SW 1271 (cell line): ENCODE measurements around the gene TUBGCP6.
"Not testable (repeated sequence)": the region's sequence is repeated elsewhere in the genome, so short reads cannot be mapped to it uniquely, and the experiment has no call there.

ENCODE experiments used
- DNase-seq, 2 experiments: peaks; one replicate each; lab custom pipeline; 2025; lab: John Stamatoyannopoulos, UW

The TUBGCP6 gene

DNA sequence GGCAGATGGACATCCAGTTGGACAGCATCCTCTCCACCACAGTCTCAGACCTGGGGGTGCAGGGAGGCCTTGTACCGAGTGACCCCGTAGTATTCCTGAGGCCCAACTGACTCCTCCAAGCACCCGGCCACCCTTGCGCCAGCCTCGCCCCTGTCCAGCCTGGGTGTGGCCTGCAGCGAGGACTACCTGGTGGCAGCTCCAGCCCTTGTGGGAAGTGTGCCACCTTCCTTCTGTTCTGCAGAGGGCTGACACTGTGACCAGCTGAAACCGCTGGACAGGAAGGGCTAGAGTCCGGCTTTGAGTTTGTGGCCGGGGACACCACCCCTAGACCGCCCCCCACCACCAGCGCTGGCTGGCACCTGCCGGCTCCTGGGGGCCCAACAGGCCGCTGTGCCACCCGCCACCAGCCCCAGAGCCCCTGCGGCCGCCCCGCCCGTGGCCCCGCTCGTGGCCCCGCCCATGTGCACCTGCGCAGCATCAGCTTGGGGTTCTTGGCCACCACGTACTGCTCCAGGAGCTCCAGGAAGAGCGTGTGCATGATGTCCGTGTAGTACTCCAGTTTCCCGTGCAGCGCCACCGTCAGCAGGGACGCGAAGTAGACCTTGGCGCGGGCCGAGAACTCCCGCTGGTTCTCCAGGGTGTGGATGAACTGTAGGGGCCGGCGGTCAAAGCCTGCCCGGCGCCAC, 35.3 kb upstream of the TUBGCP6 start:
- no peak for DNase-seq

DNA sequence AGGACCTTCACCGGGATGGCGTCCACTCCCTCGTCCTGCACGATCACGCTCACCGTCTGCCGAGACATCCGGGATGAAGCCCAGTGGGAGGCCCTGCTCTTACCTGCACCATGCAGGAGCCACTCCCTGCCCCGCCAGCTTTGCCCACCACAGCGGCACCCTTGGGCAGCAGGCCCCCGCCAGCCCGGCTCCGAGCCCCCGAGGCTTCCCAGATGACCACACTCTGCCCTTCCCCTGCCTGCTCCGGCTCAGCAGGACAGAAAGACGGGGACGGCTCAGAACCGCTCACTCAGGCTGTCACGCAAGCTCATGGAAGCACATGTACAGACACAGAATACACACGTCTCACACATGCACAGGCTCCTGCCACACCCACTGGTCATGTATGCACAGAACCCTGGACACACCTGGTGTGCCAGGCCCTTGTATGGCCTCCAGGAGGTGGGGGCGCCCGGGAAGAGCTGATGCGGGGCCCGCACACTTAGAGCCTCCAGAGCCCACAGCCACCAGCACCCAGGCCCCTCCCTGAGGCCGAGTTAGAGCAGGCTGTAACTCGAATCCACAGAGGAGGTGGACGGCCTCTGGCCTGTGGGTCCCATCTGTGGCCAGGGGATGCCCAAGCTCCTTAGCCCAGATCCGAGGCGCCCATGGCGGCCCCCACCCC, 34.3 kb upstream of the TUBGCP6 start:
- DNase-seq: no peak

DNA sequence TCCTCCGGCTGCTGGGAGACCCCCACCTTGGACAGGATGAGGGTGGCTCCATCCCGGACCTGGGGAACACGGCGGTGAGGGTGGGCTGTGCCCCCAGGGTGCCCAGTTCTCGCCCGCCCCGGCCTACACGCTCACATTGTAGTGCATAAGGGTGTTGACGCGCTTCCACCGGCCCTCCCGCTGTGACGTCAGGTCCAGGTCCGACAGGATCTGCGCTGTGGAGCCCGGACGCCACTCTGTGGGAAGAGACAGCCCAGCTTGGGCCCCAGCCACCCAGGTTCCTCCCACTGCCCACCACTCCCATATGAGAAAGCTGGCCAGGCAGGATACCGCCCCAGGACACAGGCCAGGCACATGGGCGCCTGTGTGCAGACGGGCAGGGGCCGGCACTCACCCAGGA, 33.6 kb upstream of the TUBGCP6 start:
- DNase-seq: no peak

DNA sequence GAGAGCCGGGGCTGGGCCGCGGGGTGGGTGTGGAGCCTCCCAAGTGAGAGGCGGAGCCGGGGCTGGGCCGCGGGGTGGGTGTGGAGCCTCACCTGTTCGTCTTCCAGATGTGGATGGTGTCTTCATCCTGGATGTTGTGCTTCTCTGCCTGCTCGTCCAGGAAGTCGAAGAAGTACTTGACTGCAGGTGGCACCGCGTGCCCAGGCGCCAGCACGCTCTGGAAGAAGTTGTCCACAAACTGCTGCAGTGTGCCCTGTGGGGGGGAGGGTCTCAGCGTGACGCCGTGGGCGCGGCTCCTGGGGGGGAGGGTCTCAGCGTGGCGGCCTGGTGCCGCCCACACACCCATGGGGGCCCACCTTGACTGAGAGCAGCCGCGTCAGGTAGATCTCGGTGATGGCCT, 32.9 kb upstream of the TUBGCP6 start:
- no peak for DNase-seq

DNA sequence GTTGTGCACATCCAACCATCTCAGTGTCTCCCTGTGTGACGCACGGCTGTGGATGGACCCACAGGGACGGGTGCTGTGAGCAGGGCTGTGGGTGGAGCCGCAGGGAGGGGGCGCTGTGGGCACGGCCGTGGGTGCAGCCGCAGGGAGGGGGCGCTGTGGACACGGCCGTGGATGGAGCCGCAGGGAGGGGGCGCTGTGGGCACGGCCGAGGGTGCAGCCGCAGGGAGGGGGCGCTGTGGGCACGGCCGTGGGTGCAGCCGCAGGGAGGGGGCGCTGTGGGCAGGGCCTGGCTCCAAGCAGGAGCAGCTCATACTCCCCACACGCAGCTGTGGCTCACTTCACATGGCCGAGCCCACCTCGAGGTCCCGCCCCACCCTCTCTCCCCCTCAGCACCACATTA, 31.3 kb upstream of the TUBGCP6 start:
- no peak for DNase-seq

DNA sequence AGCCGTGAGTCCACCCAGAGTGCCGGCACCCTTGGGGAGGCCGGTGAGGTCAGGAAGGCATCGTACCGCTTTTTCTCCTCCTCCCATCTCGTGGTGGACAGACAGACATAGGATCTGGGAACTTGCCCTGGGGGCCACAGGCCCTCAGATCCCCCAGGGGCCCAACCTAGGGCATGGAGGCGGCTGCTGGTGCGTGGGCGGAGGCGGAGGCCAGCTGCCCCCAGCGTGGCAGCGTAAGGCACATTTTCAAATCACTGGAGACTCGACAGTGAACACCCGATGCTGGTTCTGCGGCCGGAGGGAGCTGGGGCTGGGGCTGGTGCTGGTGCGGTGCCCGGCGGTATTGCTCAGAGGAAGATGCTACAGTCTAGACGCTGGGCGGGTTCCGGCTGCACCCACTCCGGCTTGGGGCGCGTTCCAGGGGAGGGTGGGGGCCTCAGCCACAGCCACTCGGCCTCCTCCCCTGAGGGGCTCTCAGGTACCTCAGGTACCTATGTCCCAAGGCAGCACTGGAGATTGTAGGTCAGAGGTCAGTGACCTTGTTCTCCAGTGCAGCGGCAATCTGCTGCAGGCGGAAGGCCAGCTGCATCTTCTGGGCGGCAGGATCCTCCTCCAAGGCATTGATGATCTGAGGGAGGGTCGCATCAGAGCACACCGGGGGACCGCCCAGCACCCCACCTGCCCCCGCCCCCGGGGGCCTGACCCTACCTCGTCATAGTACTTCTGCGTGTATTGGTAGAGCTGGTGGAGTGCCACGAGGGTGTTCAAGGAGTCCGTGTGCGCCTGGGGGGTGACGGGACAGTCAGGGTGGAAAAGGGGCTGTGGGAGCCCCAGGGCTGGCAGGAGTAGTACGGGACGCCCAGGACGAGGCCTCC, 30.6 kb upstream of the TUBGCP6 start:
- DNase-seq: no peak

DNA sequence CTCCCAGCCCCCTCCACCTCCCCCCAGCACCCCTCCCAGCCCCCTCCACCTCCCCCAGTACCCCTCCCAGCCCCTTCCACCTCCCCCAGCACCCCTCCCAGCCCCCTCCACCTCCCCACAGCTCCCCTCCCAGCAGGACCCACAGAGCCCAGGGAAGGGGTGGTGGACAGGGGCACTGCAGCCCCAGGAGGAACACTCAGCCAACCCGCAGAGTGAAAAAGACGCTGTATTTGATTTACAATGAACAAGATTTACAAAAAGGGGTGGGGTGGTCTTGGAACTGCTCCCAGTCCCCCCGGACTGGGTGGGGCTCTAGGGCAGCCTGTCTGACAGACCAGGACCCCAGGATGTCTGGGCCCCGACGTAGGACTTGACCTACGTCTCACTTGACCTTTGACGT, 29.9 kb upstream of the TUBGCP6 start:
- no peak for DNase-seq

DNA sequence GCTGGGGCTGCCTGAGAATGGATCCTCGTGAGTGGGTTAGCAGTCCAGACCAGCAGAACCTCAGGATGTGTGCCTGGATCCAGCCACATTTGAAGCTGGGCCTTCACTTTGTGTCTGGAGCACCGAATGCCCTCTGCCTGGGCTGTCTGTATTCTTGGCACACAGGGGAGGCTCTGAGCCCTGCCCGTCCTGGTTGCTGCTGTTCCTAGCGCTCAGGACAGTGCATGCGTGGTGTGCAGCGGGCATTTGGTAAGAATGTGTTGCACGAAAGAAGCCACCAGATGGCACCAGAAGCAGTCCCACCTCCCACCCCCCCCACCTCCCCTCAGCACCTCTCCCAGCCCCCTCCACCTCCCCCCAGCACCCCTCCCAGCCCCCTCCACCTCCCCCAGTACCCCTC, 29.5 kb upstream of the TUBGCP6 start:
- DNase-seq: peak in 1 of 2 experiments; percentile 39

DNA sequence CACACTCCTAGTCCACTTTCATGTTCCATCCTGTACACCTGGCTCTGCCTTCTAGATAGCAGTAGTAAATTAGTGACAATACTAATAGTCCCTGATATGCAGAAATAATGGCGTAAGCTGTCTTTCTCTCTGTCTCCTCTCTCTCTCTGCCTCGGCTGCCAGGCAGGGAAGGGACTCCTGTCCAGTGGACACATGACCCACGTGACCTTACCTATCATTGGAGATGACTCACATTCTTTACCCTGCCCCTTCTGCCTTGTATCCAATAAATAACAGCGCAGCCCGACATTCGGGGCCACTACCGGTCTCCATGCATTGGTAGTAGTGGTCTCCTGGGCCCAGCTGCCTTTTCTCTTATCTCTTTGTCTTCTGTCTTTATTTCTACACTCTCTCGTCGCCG, 29.0 kb upstream of the TUBGCP6 start:
- DNase-seq: not testable (repeated sequence)

DNA sequence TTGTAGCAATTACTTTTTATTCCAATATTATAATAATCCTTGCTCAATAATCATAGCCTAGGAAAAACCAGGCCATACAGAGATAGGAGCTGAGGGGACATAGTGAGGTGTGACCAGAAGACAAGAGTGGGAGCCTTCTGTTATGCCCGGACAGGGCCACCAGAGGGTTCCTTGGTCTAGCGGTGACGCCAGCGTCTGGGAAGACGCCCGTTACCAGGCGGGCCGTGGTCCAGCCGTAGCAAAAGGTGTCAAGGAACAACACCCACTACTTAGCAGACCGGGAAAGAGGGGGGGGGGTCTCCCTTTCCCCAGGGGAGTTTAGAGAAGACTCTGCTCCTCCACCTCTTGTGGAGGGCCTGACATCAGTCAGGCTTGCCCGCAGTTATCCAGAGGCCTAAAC, 28.5 kb upstream of the TUBGCP6 start:
- DNase-seq: not testable (repeated sequence)

DNA sequence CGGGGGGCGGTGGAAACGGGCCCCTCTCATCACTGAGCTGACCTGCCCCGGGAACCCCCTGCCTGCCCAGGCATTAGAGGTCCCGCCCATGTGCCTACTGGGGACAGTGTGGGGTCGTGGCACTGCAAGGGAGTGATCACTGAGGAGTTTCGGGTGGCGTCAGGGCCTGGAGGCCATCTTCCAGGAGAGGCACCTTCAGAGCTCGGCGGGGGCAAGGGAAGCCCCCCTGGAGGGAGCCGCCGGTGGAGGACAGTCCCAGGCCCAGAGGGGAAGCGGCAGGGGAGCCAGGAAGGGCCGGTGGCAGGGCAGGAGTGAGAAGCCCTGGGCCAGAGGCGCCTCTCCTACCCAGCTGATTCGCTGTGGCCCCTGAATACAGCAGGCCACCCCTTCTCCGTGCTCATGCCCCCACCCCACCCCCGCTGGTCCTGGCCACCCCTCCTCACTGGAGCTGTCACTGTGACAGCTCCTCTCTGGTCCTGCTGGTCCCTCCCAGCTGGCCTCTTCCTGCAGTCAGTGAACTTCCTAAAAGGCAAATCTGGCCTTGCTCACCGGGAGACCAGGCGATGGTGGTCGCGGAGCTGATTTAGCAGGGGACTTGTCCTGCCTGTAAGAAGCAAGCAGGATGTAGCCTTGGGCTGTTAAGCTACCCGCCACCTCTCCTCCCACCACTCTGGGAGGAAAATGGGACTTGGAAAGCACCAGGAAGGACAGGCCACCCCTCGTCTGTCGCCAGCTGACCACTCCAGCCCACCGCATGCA, 27.4 kb upstream of the TUBGCP6 start:
- no peak for DNase-seq

DNA sequence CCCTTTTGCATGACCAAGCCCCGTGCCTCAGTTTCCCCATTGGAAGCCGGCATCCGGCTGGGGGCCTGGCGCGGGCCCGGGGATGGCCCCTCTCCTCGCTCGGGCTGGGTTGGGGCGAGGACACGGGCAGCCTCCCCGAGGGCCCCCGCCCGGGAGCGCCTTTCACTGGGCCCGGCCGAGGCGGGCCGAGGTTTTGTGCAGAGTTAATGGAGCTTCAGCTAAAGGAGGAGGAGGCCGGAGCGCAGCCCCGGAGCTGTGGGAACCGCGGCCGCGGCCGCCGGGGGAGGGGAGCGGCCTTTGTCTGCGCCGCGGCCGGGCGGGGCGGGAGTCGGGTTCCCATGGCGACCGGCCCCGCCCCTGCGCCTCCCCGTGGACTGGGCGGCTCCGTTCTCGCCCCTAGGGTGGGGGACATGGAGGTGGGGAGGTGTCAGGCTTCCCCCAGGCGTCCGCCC, 26.7 kb upstream of the TUBGCP6 start:
- DNase-seq: no peak

DNA sequence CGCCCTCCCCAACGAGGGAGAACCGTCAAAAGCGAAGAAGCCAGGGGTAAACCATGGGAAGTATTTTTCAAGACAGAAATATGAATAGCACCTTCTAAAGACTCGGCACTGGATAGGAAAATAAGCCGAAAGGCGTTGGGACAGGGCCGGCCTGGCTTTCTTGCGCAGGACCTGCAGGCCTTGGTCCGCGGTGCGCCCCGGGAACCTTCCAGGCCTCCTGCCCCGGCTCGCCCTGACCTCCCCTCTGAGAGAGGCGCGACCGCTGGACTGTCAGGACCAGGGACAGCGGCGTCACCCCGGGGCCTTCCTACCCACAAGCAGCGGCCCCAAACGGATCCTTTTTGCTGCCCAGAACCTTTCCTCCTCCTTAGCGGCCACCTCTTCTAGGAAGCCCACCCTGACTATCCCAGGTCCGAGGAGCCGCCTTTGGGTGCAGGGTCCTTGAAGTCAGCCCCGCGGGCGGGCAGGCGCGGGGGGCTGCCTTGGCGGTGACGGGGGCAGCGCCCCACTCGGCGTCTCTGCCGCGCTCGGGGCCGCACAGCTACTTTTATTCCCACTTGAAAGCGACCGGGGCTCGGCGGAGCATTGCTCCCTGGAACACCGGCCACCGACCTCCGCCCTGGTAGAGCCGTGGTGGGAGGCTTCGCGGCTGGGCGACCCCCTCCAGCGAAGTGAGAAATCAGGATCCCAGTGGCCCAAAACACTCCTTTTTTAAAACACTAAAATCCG, 26.0 kb upstream of the TUBGCP6 start:
- peak in 1 of 2 experiments; percentile 17 for DNase-seq

DNA sequence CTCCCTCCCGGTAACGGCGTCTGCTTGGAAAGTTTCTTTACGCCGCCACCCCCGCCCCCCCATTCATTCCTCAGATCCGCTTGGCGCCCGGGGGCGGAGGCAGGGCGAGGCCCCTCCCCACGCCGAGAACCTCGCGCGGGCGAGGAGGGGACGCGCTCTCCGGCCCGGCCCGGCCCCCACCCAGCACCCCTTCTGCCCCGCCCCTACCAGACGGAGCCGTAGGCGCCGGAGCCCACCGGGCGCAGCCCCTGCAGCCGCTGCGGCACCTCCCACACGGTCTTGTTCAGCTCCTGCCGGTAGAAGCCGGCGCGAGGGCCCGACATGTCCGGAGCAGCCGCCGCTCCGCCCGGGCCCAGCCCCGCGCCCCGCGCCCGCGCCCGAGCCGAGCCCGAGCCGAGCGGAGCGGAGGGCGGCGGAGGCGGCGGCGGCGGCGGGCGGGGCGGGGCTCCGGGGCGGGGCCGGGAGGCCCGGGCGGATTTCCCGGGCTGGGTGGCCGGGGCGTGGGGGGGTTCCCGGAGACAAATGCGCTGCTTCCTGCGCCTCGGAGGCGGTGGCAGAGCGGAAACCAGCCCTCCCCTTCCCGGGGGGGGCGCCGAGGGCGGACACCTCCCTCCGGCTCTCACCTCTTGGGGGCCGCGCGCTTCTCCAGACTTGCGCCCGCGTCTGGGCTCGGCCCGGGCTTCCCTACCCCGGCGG, 25.3 kb upstream of the TUBGCP6 start, which contains the start of gene MAPK11:
Gene MAPK11, minus strand, starts transcription at position 411 of the 696 bp plus-strand sequence. Its CDS starts 88 bp downstream, at position 323.
- peak in 1 of 2 experiments; percentile 29 for DNase-seq

DNA sequence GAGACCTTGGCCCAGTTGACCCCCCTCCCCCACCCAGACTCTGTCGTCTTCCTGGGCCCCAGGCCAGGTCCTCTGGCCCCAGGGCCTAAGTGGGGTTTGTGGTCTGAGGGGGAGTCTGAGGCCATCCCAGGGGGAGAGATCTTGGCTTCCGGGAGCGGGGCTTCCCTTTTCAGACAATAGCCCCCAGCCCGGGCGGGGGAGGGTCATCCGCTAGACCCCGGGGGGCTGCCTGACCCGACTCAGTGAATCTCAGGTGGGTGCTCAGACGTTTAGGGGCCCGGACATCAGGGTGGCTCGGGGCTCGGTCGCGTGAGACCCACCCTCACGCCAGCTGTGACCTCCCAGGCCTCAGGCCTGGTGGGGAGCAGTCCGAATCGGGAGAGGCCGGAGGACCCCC, 24.7 kb upstream of the TUBGCP6 start:
- DNase-seq: no peak

DNA sequence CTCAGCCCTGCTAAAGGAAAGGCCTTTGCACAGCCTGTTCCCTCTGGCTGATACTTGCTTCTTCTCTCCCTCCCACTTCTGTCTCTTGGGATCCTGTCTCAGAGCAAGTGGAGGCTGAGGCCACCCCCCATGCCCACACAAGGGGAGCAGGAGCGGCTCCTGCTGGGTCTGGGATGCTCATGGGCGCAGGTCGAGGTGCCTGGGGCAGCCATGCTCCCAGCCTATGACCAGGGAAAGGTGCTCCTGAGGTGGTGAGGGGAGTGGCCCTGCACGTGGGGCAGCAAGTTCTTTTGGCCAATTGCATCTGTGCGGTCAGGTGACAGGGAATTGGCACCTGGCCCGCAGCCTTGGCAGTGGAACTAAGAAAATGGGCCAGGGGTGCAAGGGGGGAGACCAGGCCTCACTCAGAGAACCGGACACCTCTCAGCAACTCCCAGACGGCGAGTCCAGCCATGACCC, 23.9 kb upstream of the TUBGCP6 start:
- no peak for DNase-seq

DNA sequence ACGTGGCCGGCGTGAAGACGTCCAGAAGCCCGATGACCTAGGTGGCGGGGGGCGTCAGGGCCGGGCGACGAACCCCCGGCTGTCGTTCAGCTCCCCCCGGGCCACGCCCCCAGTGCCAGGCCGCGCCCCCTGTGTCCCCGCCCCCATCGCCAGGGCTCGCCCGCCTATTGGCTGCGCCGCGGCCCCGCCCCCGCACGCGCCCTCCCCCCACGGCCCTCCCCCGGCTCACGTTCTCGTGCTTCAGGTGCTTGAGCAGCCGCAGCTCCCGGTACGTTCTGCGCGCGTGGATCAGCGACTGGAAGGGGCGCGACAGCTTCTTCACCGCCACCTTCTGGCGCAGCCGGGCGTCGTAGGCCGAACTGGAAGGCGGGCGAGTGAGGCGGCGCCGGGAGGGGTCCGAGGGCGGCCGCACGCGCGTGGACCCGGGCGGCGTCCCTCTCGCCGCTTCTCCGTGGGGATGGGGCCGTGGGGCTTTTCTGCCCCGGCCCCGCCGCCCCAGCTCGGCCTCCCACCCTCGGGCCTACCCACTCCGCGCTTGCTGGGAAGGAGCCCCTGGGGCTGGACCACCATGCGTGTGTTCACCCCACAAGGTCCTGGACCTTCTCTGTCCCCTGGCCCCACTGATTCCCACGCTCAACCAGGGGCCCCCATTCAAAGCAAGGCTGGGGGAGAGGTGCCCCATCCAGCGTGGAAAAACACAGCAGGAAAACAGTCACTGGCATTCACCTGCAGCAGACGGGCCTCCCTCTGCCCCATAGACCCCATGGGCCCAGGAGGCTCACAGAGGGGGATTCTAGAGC, 23.0 kb upstream of the TUBGCP6 start:
- DNase-seq: no peak

DNA sequence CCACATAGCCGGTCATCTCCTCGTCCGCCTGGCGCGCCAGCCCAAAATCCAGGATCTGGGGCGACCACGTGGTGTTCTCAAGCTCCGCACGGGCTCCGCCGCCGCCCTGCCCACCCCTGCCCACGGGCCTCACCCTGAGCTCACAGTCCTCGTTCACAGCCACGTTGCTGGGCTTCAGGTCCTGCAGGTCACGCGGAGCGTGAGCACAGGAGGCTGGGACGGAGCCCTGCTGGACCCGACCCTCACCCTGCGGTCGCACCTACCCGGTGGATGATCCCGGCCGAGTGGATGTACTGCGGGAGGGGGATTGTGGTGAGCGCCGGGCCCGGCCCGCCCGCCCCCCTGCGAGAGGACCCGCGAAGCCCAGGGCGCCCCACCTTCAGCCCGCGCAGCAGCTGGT, 22.2 kb upstream of the TUBGCP6 start:
- DNase-seq: no peak

DNA sequence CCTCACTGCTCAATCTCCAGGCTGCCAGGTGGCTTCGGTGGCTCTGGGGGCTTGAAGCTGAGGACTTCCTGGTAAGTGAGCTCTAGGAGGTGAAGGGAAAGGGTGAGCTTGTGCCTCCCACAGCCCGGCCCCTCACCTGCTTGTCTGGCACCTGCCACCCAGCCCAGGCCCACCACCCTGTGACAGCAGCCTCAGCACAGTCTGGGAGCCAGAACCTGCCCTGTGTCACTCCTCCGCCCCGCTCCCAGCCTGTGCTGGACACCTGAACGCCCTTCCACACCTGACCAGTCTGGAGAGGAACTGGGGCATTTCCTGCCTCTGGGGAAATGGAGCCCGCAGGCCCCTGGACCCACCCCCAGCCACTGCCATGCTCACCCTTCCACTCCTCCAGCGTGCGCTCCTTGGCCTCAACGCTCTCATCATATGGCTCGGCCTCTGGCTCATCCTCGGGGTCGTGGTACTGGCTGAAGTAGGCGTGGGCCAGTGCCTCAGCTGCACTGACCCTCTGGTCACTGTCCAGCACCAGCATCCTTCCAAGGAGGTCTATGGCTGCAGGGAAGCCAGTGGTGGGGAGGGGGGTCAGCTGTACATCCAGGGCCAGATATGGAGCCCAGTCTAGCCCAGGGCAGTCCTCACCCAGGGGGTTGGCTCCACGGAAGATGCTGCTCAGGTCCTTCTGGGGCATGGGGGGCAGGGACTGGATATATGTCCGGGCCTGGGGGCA, 20.3 kb upstream of the TUBGCP6 start:
- no peak for DNase-seq
